Endothelial cell of umbilical vein (primary cell): ENCODE results near the gene TNKS1BP1. TPM values are rescaled to one million over a fixed set of nuclear protein-coding genes. Genes with fewer than 3 reads are reported as not detected.

Experiments
- BruUV-seq: library from RNA; stranded (reverse); fragments of 400-500 nt; replicated peaks from 2 replicates; lab custom pipeline; 2021; lab: Mats Ljungman, UMichigan
- CTCF ChIA-PET: fragments of 300-600, 350-600 bp; sonication (Branson Sonifier 250); formaldehyde crosslinking; loops from one replicate; lab custom pipeline; 2021; ENCODE audit warnings: antibody characterized with exemption, inconsistent platforms; lab: Charles Lee
- POLR2A ChIA-PET: fragments of 300-600, 350-600 bp; sonication (Branson Sonifier 250); formaldehyde crosslinking; loops from one replicate; lab custom pipeline; 2021; ENCODE audit warnings: antibody characterized with exemption, inconsistent platforms; lab: Charles Lee
- DNase-seq: peaks from one replicate; pipeline ENCODE4 v3.0.0-alpha.2; 2011; ENCODE audit warnings: low read depth, low spot score
- FAIRE-seq: peaks from 2 replicates; lab custom pipeline; 2011; peaks lifted over from hg19 to GRCh38; lab: Jason Lieb, UNC
- H2AFZ ChIP-seq: 2 replicates; pipeline ENCODE4 v1.6.0; 2012; ENCODE audit warnings: low read depth, low read length, control low read depth, inconsistent platforms
- H3K27ac ChIP-seq: 2 replicates; pipeline ENCODE4 v1.5.1; 2011; ENCODE audit warnings: low read depth, mild to moderate bottlenecking, control low read depth, low read length, moderate library complexity; ENCODE audit not compliant: insufficient read depth
- H3K27me3 ChIP-seq, 2 experiments: 2 replicates each; pipeline versions ENCODE4 v1.6.0 to v1.6.1; 2011; ENCODE audit warnings: low read length in 2 of 2, mixed read lengths in 1 of 2; ENCODE audit not compliant: control insufficient read depth in 2 of 2, insufficient read depth in 2 of 2
- H3K36me3 ChIP-seq, 2 experiments: 2 replicates in 1 of 2; 3 replicates in 1 of 2; pipeline ENCODE4 v1.5.1; 2011; ENCODE audit warnings: low read length in 2 of 2, mild to moderate bottlenecking in 1 of 2, moderate library complexity in 1 of 2; ENCODE audit not compliant: control insufficient read depth in 2 of 2, insufficient read depth in 2 of 2; ENCODE audit errors: extremely low read depth in 1 of 2
- H3K4me1 ChIP-seq: 3 replicates; pipeline ENCODE4 v1.5.1; 2011; ENCODE audit warnings: mild to moderate bottlenecking, low read length; ENCODE audit not compliant: control insufficient read depth, insufficient read depth; ENCODE audit errors: extremely low read depth
- H3K4me2 ChIP-seq: 2 replicates; pipeline ENCODE4 v1.6.1; 2011; ENCODE audit warnings: low read length, control low read depth, mixed read lengths; ENCODE audit not compliant: insufficient read depth
- H3K4me3 ChIP-seq, 3 experiments: fragments of 200-600 bp in 1 of 3; sonication (generic), shearing (Covaris generic) in 1 of 3; replicated peaks in 1 of 3; 2 replicates each; pipeline ENCODE4 v1.5.1; 2011 to 2016; ENCODE audit warnings: control low read depth in 3 of 3, low read length in 3 of 3, mild to moderate bottlenecking in 2 of 3, inconsistent platforms in 1 of 3, low read depth in 1 of 3, moderate library complexity in 1 of 3; ENCODE audit not compliant: insufficient read depth in 1 of 3
- H3K79me2 ChIP-seq: 2 replicates; pipeline ENCODE4 v1.6.0; 2012; ENCODE audit warnings: low read length, inconsistent platforms; ENCODE audit not compliant: control insufficient read depth, insufficient read depth
- H3K9ac ChIP-seq: replicated peaks from 2 replicates; pipeline ENCODE3; 2011; ENCODE audit warnings: low read length, control low read depth; ENCODE audit not compliant: insufficient read depth; ENCODE audit errors: extremely low read depth
- H3K9me1 ChIP-seq: replicated peaks from 3 replicates; pipeline ENCODE4 v1.6.0; 2011; ENCODE audit warnings: mild to moderate bottlenecking, low read length; ENCODE audit not compliant: control insufficient read depth, insufficient read depth; ENCODE audit errors: extremely low read depth
- H3K9me3 ChIP-seq: replicated peaks from 2 replicates; pipeline ENCODE4 v1.5.1; 2012; ENCODE audit warnings: low read length, inconsistent platforms; ENCODE audit not compliant: control insufficient read depth, insufficient read depth
- H4K20me1 ChIP-seq: replicated peaks from 2 replicates; pipeline ENCODE3; 2011; ENCODE audit warnings: mild to moderate bottlenecking, low read length; ENCODE audit not compliant: control insufficient read depth, insufficient read depth; ENCODE audit errors: extremely low read depth
- EZH2 ChIP-seq: IDR thresholded peaks from 2 replicates; pipeline ENCODE4 v1.6.1; 2012; ENCODE audit warnings: borderline replicate concordance, low read depth, mild to moderate bottlenecking, moderate library complexity, low read length, inconsistent platforms; ENCODE audit not compliant: severe bottlenecking
- GATA2 ChIP-seq: IDR thresholded peaks from 2 replicates; pipeline ENCODE4 v1.7.0; 2011; ENCODE audit warnings: low read depth, mild to moderate bottlenecking, moderate library complexity, mixed read lengths, low read length; ENCODE audit not compliant: insufficient read length, insufficient read depth
- POLR2A ChIP-seq: IDR thresholded peaks from 2 replicates; pipeline ENCODE4 v1.6.1; 2012; ENCODE audit warnings: low read depth, mild to moderate bottlenecking, control low read depth, low read length
- POLR2AphosphoS5 ChIP-seq: IDR thresholded peaks from 2 replicates; pipeline ENCODE4 v1.6.1; 2012; ENCODE audit warnings: low read depth, mild to moderate bottlenecking, control low read depth, low read length, moderate library complexity; ENCODE audit not compliant: insufficient read depth
- dilution Hi-C: fragments of 300-500 bp; cut with MboI; formaldehyde crosslinking; loops from one replicate; pipeline ENCODE4 v1.15.0; 2019; ENCODE audit warnings: low sequenced_read_pairs; ENCODE audit not compliant: extremely low pct_ligation_motif_present
- intact Hi-C: fragments of 100-400 bp; cut with micrococcal nuclease; formaldehyde crosslinking; loops from one replicate; pipeline ENCODE4 v1.10.0; 2022
- polyA plus RNA-seq, 4 experiments: library from polyadenylated mRNA; depleted of rRNA in 3 of 4; stranded (reverse) in 3 of 4; unstranded in 1 of 4; fragments of >200 nt; gene quantifications; 2 replicates each; pipeline versions ENCODE4 v1.2.1 to v1.2.3, GENCODE V29; 2011 to 2012; ENCODE audit warnings: missing spikeins in 1 of 4
- total RNA-seq: library from RNA; stranded (reverse); gene quantifications from 2 replicates; pipeline ENCODE4 v1.2.3, GENCODE V29; 2021

TNKS1BP1 gene
- total and polyA plus RNA-seq, 2 donors (not counting 3 experiments of a cell fraction or from before 2014, with no cell fraction given), result 54.6 to 111 TPM

- DNase-seq (peak; percentile 83), FAIRE-seq (peak; percentile 97)
- Histone ChIP-seq H3K4me1 (peaks cover 37% of the 10 kb centered on the region), H3K27ac (peak overlapping the region; percentile 95), H3K4me2 (peak overlapping the region; percentile 95), H4K20me1 (no peaks in the 10 kb centered on the region), H3K27me3 (no peaks in the 10 kb centered on the region), H3K36me3 (peaks cover 22 to 26% of the 10 kb centered on the region in 2 experiments), H2AFZ (peak overlapping the region; percentile 89), H3K79me2 (peaks cover 17% of the 10 kb centered on the region), H3K9me1 (no peaks in the 10 kb centered on the region), H3K9ac (peak overlapping the region; percentile 86), H3K9me3 (no peaks in the 10 kb centered on the region), H3K4me3 (peak overlapping the region in 1 of 3 experiments; percentile 61)
- dilution Hi-C loops, result no loop called here
- no TSS peak for BruUV-seq
- intact Hi-C loops, result loop anchor here (1.0 to 5.0 kb wide), 6 partner anchors 10 to 322 kb away; partner anchors contain the start of genes SSRP1 and YPEL4
- TF ChIP-seq POLR2AphosphoS5, result peak; percentile 31
- no peak for TF ChIP-seq EZH2
- ChIA-PET POLR2A (interaction anchor here (0.6 to 3.4 kb wide), 3 partner anchors 10 to 31 kb away, joined by 3 to 23 read pairs (median 4); partner anchors contain the start of gene SSRP1), CTCF (interaction anchor here (0.7 to 4.0 kb wide), 6 partner anchors 10 to 76 kb away, joined by 3 to 37 read pairs (median 6); no protein-coding TSS in a partner anchor)
These were observed 940 bp upstream of the TNKS1BP1 start for GRCh38 chr11:57325735-57326048.

GRCh38 chr11:57324154-57324885, 432 bp downstream of the TNKS1BP1 start:
- no peaks in the 10 kb centered on the region for H3K9me1 ChIP-seq
- POLR2A ChIA-PET, result interaction anchor here (0.6 to 3.4 kb wide), 2 partner anchors 13 to 75 kb away, joined by 3 to 23 read pairs; no protein-coding TSS in a partner anchor
- H3K9ac ChIP-seq, result peak overlapping the region; percentile 86
- CTCF ChIA-PET, result interaction anchor here (0.9 to 4.0 kb wide), 6 partner anchors 9 to 483 kb away, joined by 3 to 37 read pairs (median 6); partner anchors contain the start of gene SSRP1
- DNase-seq (peak; percentile 51), FAIRE-seq (no peak)
- peak overlapping the region; percentile 32 for H3K27ac ChIP-seq
- no peaks in the 10 kb centered on the region for H3K9me3 ChIP-seq
- BruUV-seq, result no TSS peak
- peak overlapping the region; percentile 74 for H3K4me2 ChIP-seq
- H3K4me1 ChIP-seq, result peaks cover 37% of the 10 kb centered on the region
- H3K79me2 ChIP-seq, result peaks cover 17% of the 10 kb centered on the region
- intact Hi-C loops, result loop anchor here (2.0 kb wide), 2 partner anchors 36 to 46 kb away; no protein-coding TSS in a partner anchor
- TF ChIP-seq POLR2AphosphoS5, result peak; percentile 28
- no peak for TF ChIP-seq GATA2
- peak; percentile 36 for TF ChIP-seq POLR2A
- dilution Hi-C loops, result no loop called here
- peak overlapping the region; percentile 32 for H2AFZ ChIP-seq
- peak overlapping the region; percentile 58 to 86 (median 63) for H3K4me3 ChIP-seq
- no peaks in the 10 kb centered on the region for H4K20me1 ChIP-seq
- peaks cover 13 to 25% of the 10 kb centered on the region in 2 experiments for H3K36me3 ChIP-seq
- H3K27me3 ChIP-seq, result no peaks in the 10 kb centered on the region
